ENCODE measurements around the gene GPR183. TPM values are rescaled to one million over a fixed set of nuclear protein-coding genes. Genes with fewer than 3 reads are reported as not detected.

The GPR183 gene
- total RNA-seq, 2 experiments from 2014 or later, result 5.0 to 5.2 TPM

- Mint-ChIP-seq H3K4me3 (no peak overlapping the region), H3K27me3 (ENCODE audit: low read depth) (no peaks in the 10 kb centered on the region), H3K9me3 (ENCODE audit: insufficient read depth) (no peaks in the 10 kb centered on the region), H3K4me1 (ENCODE audit: low read depth) (peaks cover 91% of the 10 kb centered on the region), H3K36me3 (ENCODE audit: low read depth) (peaks cover 68% of the 10 kb centered on the region), H3K27ac (peak overlapping the region; percentile 14)
- ChIA-PET POLR2A (no interaction called here), CTCF (interaction anchor here (0.6 to 3.7 kb wide), 5 partner anchors 9 to 103 kb away, joined by 3 to 27 read pairs (median 3); partner anchors contain the start of gene GPR183)
- ATAC-seq (no peak), DNase-seq (no peak)
Observed at GRCh38 chr13:99280166-99280565, 27.0 kb downstream of the GPR183 start.

- Mint-ChIP-seq H3K4me1 (ENCODE audit: low read depth) (peaks cover 92% of the 10 kb centered on the region), H3K9me3 (ENCODE audit: insufficient read depth) (no peaks in the 10 kb centered on the region), H3K4me3 (no peak overlapping the region), H3K36me3 (ENCODE audit: low read depth) (peaks cover 73% of the 10 kb centered on the region), H3K27me3 (ENCODE audit: low read depth) (no peaks in the 10 kb centered on the region), H3K27ac (peak overlapping the region; percentile 43)
- ATAC-seq (no peak), DNase-seq (no peak)
- ChIA-PET CTCF (interaction anchor here (0.9 to 3.7 kb wide), 5 partner anchors 8 to 157 kb away, joined by 3 to 27 read pairs (median 3); partner anchors contain the start of gene GPR183), POLR2A (no interaction called here)
Observed at GRCh38 chr13:99279637-99280036, 27.6 kb downstream of the GPR183 start.

- POLR2A ChIA-PET, result interaction anchor here (0.6 to 1.1 kb wide), 2 partner anchors 78 to 82 kb away, joined by 3 read pairs; partner anchors contain the start of gene UBAC2
- peaks cover 94% of the 10 kb centered on the region for H3K4me1 Mint-ChIP-seq (ENCODE audit: low read depth)
- H3K9me3 Mint-ChIP-seq (ENCODE audit: insufficient read depth), result no peaks in the 10 kb centered on the region
- no peaks in the 10 kb centered on the region for H3K27me3 Mint-ChIP-seq (ENCODE audit: low read depth)
- peaks cover 73% of the 10 kb centered on the region for H3K36me3 Mint-ChIP-seq (ENCODE audit: low read depth)
- CTCF ChIA-PET, result interaction anchor here (0.9 to 3.7 kb wide), 6 partner anchors 9 to 223 kb away, joined by 3 to 27 read pairs (median 4); no protein-coding TSS in a partner anchor
- H3K4me3 Mint-ChIP-seq, result no peak overlapping the region
- peak overlapping the region; percentile 51 for H3K27ac Mint-ChIP-seq
- no peak for DNase-seq
- no peak for ATAC-seq
Observed at GRCh38 chr13:99278843-99279242, 28.4 kb downstream of the GPR183 start.

- Mint-ChIP-seq H3K4me1 (ENCODE audit: low read depth) (peaks cover 97% of the 10 kb centered on the region), H3K4me3 (peak overlapping the region; percentile 25), H3K27me3 (ENCODE audit: low read depth) (no peaks in the 10 kb centered on the region), H3K36me3 (ENCODE audit: low read depth) (peaks cover 79% of the 10 kb centered on the region), H3K27ac (peak overlapping the region; percentile 77), H3K9me3 (ENCODE audit: insufficient read depth) (no peaks in the 10 kb centered on the region)
- CTCF ChIA-PET, result interaction anchor here (0.9 to 3.7 kb wide), 8 partner anchors 8 to 224 kb away, joined by 3 to 27 read pairs (median 4); no protein-coding TSS in a partner anchor
- ATAC-seq (no peak), DNase-seq (no peak)
- POLR2A ChIA-PET, result interaction anchor here (0.6 to 1.1 kb wide), 4 partner anchors 78 to 228 kb away, joined by 3 to 4 read pairs (median 3); partner anchors contain the start of gene UBAC2
Observed at GRCh38 chr13:99278200-99278599, 29.0 kb downstream of the GPR183 start.

- ChIA-PET POLR2A (interaction anchor here (0.7 kb wide), 1 partner anchor 157 kb away, joined by 3 read pairs; no protein-coding TSS in a partner anchor), CTCF (interaction anchor here (0.9 to 3.7 kb wide), 6 partner anchors 8 to 225 kb away, joined by 3 to 27 read pairs (median 6); no protein-coding TSS in a partner anchor)
- H3K27me3 Mint-ChIP-seq (ENCODE audit: low read depth), result no peaks in the 10 kb centered on the region
- peaks cover 96% of the 10 kb centered on the region for H3K4me1 Mint-ChIP-seq (ENCODE audit: low read depth)
- peak overlapping the region; percentile 72 for H3K27ac Mint-ChIP-seq
- ATAC-seq (no peak), DNase-seq (no peak)
- peaks cover 3% of the 10 kb centered on the region for H3K9me3 Mint-ChIP-seq (ENCODE audit: insufficient read depth)
- no peak overlapping the region for H3K4me3 Mint-ChIP-seq
- peaks cover 81% of the 10 kb centered on the region for H3K36me3 Mint-ChIP-seq (ENCODE audit: low read depth)
Observed at GRCh38 chr13:99277629-99278028, 29.6 kb downstream of the GPR183 start.

GRCh38 chr13:99276706-99277105, 30.5 kb downstream of the GPR183 start:
- DNase-seq (no peak), ATAC-seq (no peak)
- Mint-ChIP-seq H3K27me3 (ENCODE audit: low read depth) (no peaks in the 10 kb centered on the region), H3K4me3 (peak overlapping the region; percentile 2), H3K4me1 (ENCODE audit: low read depth) (peaks cover 95% of the 10 kb centered on the region), H3K9me3 (ENCODE audit: insufficient read depth) (peaks cover 8% of the 10 kb centered on the region), H3K27ac (peak overlapping the region; percentile 32), H3K36me3 (ENCODE audit: low read depth) (peaks cover 83% of the 10 kb centered on the region)
- ChIA-PET CTCF (interaction anchor here (0.9 to 3.1 kb wide), 9 partner anchors 9 to 159 kb away, joined by 3 to 43 read pairs (median 5); partner anchors contain the start of gene GPR183), POLR2A (interaction anchor here (1.0 kb wide), 1 partner anchor 80 kb away, joined by 3 read pairs; no protein-coding TSS in a partner anchor)

GRCh38 chr13:99275093-99275469, 32.1 kb downstream of the GPR183 start:
- Mint-ChIP-seq H3K36me3 (ENCODE audit: low read depth) (peaks cover 79% of the 10 kb centered on the region), H3K4me1 (ENCODE audit: low read depth) (peaks cover 93% of the 10 kb centered on the region), H3K4me3 (peak overlapping the region; percentile 13), H3K27me3 (ENCODE audit: low read depth) (no peaks in the 10 kb centered on the region), H3K9me3 (ENCODE audit: insufficient read depth) (peaks cover 8% of the 10 kb centered on the region), H3K27ac (peak overlapping the region; percentile 80)
- POLR2A ChIA-PET, result interaction anchor here (0.9 to 1.6 kb wide), 3 partner anchors 40 to 106 kb away, joined by 3 to 6 read pairs (median 4); partner anchors contain the start of gene UBAC2
- CTCF ChIA-PET, result interaction anchor here (0.8 to 3.1 kb wide), 17 partner anchors 9 to 165 kb away, joined by 3 to 43 read pairs (median 4); partner anchors contain the start of gene GPR183
- peak; percentile 84 for ATAC-seq
- peak; percentile 69 for DNase-seq

GRCh38 chr13:99273128-99273527, 34.1 kb downstream of the GPR183 start:
- ChIA-PET POLR2A (no interaction called here), CTCF (interaction anchor here (0.8 to 11.7 kb wide), 9 partner anchors 12 to 162 kb away, joined by 3 to 346 read pairs (median 4); partner anchors contain the start of gene UBAC2)
- Mint-ChIP-seq H3K4me1 (ENCODE audit: low read depth) (peaks cover 84% of the 10 kb centered on the region), H3K4me3 (no peak overlapping the region), H3K36me3 (ENCODE audit: low read depth) (peaks cover 64% of the 10 kb centered on the region), H3K27ac (peak overlapping the region; percentile 73), H3K27me3 (ENCODE audit: low read depth) (no peaks in the 10 kb centered on the region), H3K9me3 (ENCODE audit: insufficient read depth) (peaks cover 8% of the 10 kb centered on the region)
- ATAC-seq, result peak; percentile 27
- no peak for DNase-seq

GRCh38 chr13:99272481-99272880, 34.7 kb downstream of the GPR183 start:
- Mint-ChIP-seq H3K4me1 (ENCODE audit: low read depth) (peaks cover 78% of the 10 kb centered on the region), H3K36me3 (ENCODE audit: low read depth) (peaks cover 59% of the 10 kb centered on the region), H3K27me3 (ENCODE audit: low read depth) (no peaks in the 10 kb centered on the region), H3K9me3 (ENCODE audit: insufficient read depth) (peaks cover 8% of the 10 kb centered on the region), H3K27ac (no peak overlapping the region), H3K4me3 (no peak overlapping the region)
- POLR2A ChIA-PET, result interaction anchor here (0.9 kb wide), 1 partner anchor 80 kb away, joined by 3 read pairs; no protein-coding TSS in a partner anchor
- CTCF ChIA-PET, result interaction anchor here (0.8 to 11.7 kb wide), 12 partner anchors 10 to 163 kb away, joined by 3 to 346 read pairs (median 86); partner anchors contain the start of genes GPR18 and UBAC2
- DNase-seq, result no peak
- no peak for ATAC-seq

- DNase-seq, result no peak
- Mint-ChIP-seq H3K27me3 (ENCODE audit: low read depth) (no peaks in the 10 kb centered on the region), H3K4me3 (no peak overlapping the region), H3K36me3 (ENCODE audit: low read depth) (peaks cover 52% of the 10 kb centered on the region), H3K9me3 (ENCODE audit: insufficient read depth) (peaks cover 8% of the 10 kb centered on the region), H3K4me1 (ENCODE audit: low read depth) (peaks cover 69% of the 10 kb centered on the region), H3K27ac (peak overlapping the region; percentile 32)
- CTCF ChIA-PET, result interaction anchor here (0.9 to 11.7 kb wide), 21 partner anchors 9 to 168 kb away, joined by 3 to 346 read pairs (median 18); partner anchors contain the start of genes GPR18 and UBAC2
- no peak for ATAC-seq
- POLR2A ChIA-PET, result interaction anchor here (2.2 to 2.8 kb wide), 4 partner anchors 43 to 165 kb away, joined by 6 to 14 read pairs (median 8); partner anchors contain the start of gene UBAC2
Observed at GRCh38 chr13:99271249-99271648, 36.0 kb downstream of the GPR183 start.

- Mint-ChIP-seq H3K27ac (no peak overlapping the region), H3K9me3 (ENCODE audit: insufficient read depth) (peaks cover 8% of the 10 kb centered on the region), H3K4me1 (ENCODE audit: low read depth) (peaks cover 65% of the 10 kb centered on the region), H3K27me3 (ENCODE audit: low read depth) (no peaks in the 10 kb centered on the region), H3K4me3 (no peak overlapping the region), H3K36me3 (ENCODE audit: low read depth) (peaks cover 49% of the 10 kb centered on the region)
- ATAC-seq (no peak), DNase-seq (no peak)
- ChIA-PET POLR2A (interaction anchor here (1.4 to 2.8 kb wide), 6 partner anchors 44 to 169 kb away, joined by 3 to 14 read pairs (median 7); partner anchors contain the start of gene UBAC2), CTCF (interaction anchor here (0.7 to 11.7 kb wide), 57 partner anchors 9 to 401 kb away, joined by 3 to 346 read pairs (median 9); partner anchors contain the start of genes GPR18, GPR183 and UBAC2)
Observed at GRCh38 chr13:99270518-99270917, 36.7 kb downstream of the GPR183 start.
